Neural cell (in vitro differentiated cells): Measurements from ENCODE around the gene CEMIP. TPM values are rescaled to one million over a fixed set of nuclear protein-coding genes. Genes with fewer than 3 reads are reported as not detected.

Experiments used
- H2AFZ ChIP-seq: fragments of 200-600, 300-800 bp; sonication (generic), shearing (Covaris generic); 2 replicates; pipeline ENCODE4 v1.6.0; 2014; ENCODE audit warnings: low read depth, mild to moderate bottlenecking, antibody characterized with exemption, low read length, moderate library complexity
- H3F3A ChIP-seq: fragments of 200-600 bp; shearing (Covaris generic); 2 replicates; pipeline ENCODE4 v1.6.1; 2016; ENCODE audit warnings: mild to moderate bottlenecking, moderate library complexity, mixed read lengths, antibody characterized with exemption, low read length; ENCODE audit not compliant: insufficient read depth, poor library complexity, severe bottlenecking
- H3K27ac ChIP-seq: fragments of 200-600, 300-800 bp; sonication (generic), shearing (Covaris generic); 2 replicates; pipeline ENCODE4 v1.5.1; 2014; ENCODE audit warnings: mild to moderate bottlenecking, low read length, moderate library complexity
- H3K27me3 ChIP-seq: fragments of 300-800, 200-600 bp; sonication (generic), shearing (Covaris generic); 2 replicates; pipeline ENCODE4 v1.6.0; 2014; ENCODE audit warnings: mild to moderate bottlenecking, low read depth, low read length, moderate library complexity; ENCODE audit not compliant: insufficient read depth
- H3K36me3 ChIP-seq: fragments of 300-800, 200-600 bp; sonication (generic), shearing (Covaris generic); 2 replicates; pipeline ENCODE4 v1.5.1; 2014; ENCODE audit warnings: mild to moderate bottlenecking, antibody characterized with exemption, low read length, moderate library complexity; ENCODE audit not compliant: insufficient read depth
- H3K4me2 ChIP-seq: fragments of 300-800, 200-600 bp; sonication (generic), shearing (Covaris generic); 2 replicates; pipeline ENCODE4 v1.6.0; 2014; ENCODE audit warnings: mild to moderate bottlenecking, low read length
- H3K4me3 ChIP-seq: fragments of 300-800, 200-600 bp; sonication (generic), shearing (Covaris generic); 2 replicates; pipeline ENCODE4 v1.5.1; 2014; ENCODE audit warnings: mild to moderate bottlenecking, low read length, moderate library complexity
- H3K79me2 ChIP-seq: fragments of 200-600 bp; shearing (Covaris generic); replicated peaks from 2 replicates; pipeline ENCODE4 v1.6.0; 2014; ENCODE audit warnings: mild to moderate bottlenecking, low read length, moderate library complexity; ENCODE audit not compliant: insufficient read depth
- H3K9ac ChIP-seq: fragments of 300-800, 200-600 bp; sonication (generic), shearing (Covaris generic); 2 replicates; pipeline ENCODE4 v1.6.1; 2016; ENCODE audit warnings: mild to moderate bottlenecking, low read length, mixed read lengths
- H3K9me2 ChIP-seq: fragments of 200-600 bp; shearing (Covaris generic); 2 replicates; pipeline ENCODE4 v1.6.1; 2016; ENCODE audit warnings: mild to moderate bottlenecking, low read length, mixed read lengths; ENCODE audit not compliant: insufficient read depth
- H3K9me3 ChIP-seq: fragments of 200-600, 300-800 bp; sonication (generic), shearing (Covaris generic); 2 replicates; pipeline ENCODE4 v1.6.1; 2016; ENCODE audit warnings: mild to moderate bottlenecking, mixed run types, low read length, moderate library complexity, mixed read lengths
- H4K20me1 ChIP-seq: fragments of 200-600 bp; shearing (Covaris generic); 2 replicates; pipeline ENCODE4 v1.6.1; 2016; ENCODE audit warnings: mild to moderate bottlenecking, mixed run types; ENCODE audit not compliant: insufficient read depth
- EP300 ChIP-seq: fragments of 450-650 bp; conservative IDR thresholded peaks from 2 replicates; pipeline ENCODE4 v1.6.1; 2014; ENCODE audit warnings: antibody characterized with exemption, mild to moderate bottlenecking, moderate library complexity; ENCODE audit not compliant: poor library complexity, severe bottlenecking
- EZH2 ChIP-seq: fragments of 200-600, 300-800 bp; shearing (Covaris generic), sonication (generic); IDR thresholded peaks from 2 replicates; pipeline ENCODE4 v1.6.1; 2014; ENCODE audit warnings: antibody characterized with exemption, low read length, borderline replicate concordance, mild to moderate bottlenecking; ENCODE audit not compliant: insufficient read depth, poor library complexity, severe bottlenecking
- MXI1 ChIP-seq: fragments of 450-650 bp; conservative IDR thresholded peaks from 2 replicates; pipeline ENCODE4 v1.6.1; 2014; ENCODE audit warnings: antibody characterized with exemption, mild to moderate bottlenecking; ENCODE audit not compliant: poor library complexity, severe bottlenecking
- POLR2AphosphoS5 ChIP-seq: IDR thresholded peaks from 2 replicates; pipeline ENCODE4 v1.6.1; 2012
- RAD21 ChIP-seq: fragments of 450-650 bp; conservative IDR thresholded peaks from 2 replicates; pipeline ENCODE4 v1.6.1; 2014; ENCODE audit warnings: antibody characterized with exemption, mild to moderate bottlenecking, moderate library complexity
- SMC3 ChIP-seq: fragments of 450-650 bp; conservative IDR thresholded peaks from 2 replicates; pipeline ENCODE4 v1.6.1; 2014; ENCODE audit warnings: antibody characterized with exemption, mild to moderate bottlenecking, moderate library complexity; ENCODE audit not compliant: poor library complexity
- TAF1 ChIP-seq: IDR thresholded peaks from 2 replicates; pipeline ENCODE4 v1.6.1; 2012; ENCODE audit warnings: low read depth
- polyA plus RNA-seq: library from polyadenylated mRNA; depleted of rRNA; stranded (reverse); fragments of >200 nt; gene quantifications from 2 replicates; pipeline ENCODE4 v1.2.3, GENCODE V29; 2014
- TF ChIP-seq, protein P1 (sequence below): fragments of 450-650 bp; IDR thresholded peaks from 2 replicates; pipeline ENCODE4 v1.5.1; 2014; ENCODE audit warnings: antibody characterized with exemption, mild to moderate bottlenecking, moderate library complexity; ENCODE audit not compliant: poor library complexity, severe bottlenecking
- TF ChIP-seq, protein P2 (sequence below): IDR thresholded peaks from 2 replicates; pipeline ENCODE4 v1.6.1; 2012; ENCODE audit warnings: borderline replicate concordance

CEMIP gene
- polyA plus RNA-seq, 1 donor from 2014 or later, result 0.04 TPM

DNA sequence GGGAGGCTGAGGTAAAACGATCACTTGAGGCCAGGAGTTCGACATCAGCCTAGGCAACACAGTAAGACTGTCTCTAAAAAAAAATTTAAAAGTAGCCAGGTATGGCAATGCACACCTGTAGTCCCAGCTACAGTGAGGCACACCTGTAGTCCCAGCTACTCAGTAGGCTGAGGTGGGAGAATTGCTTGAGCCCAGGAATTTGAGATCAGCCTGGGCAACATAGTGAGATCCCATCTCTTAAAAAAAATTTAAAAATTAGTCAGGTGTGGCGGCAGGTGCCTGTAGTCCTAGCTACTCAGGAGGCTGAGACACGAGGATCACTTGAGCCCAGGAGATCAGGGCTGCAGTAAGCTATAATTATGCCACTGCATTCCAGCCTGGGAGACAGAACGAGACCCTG, 203.7 kb downstream of the CEMIP start:
- no peaks in the 10 kb centered on the region for H3K9me3 ChIP-seq
- H3K27me3 ChIP-seq, result no peaks in the 10 kb centered on the region
- no peak overlapping the region for H3K27ac ChIP-seq
- no peak overlapping the region for H3K4me3 ChIP-seq
- no peak overlapping the region for H3K4me2 ChIP-seq
- peaks cover 49% of the 10 kb centered on the region for H3K79me2 ChIP-seq
- H3K36me3 ChIP-seq, result peaks cover 3% of the 10 kb centered on the region
- H2AFZ ChIP-seq, result no peak overlapping the region
- TF ChIP-seq RAD21, result no peak
- TF ChIP-seq EZH2, result no peak
- no peak for TF ChIP-seq EP300
- TF ChIP-seq, protein P1, sequence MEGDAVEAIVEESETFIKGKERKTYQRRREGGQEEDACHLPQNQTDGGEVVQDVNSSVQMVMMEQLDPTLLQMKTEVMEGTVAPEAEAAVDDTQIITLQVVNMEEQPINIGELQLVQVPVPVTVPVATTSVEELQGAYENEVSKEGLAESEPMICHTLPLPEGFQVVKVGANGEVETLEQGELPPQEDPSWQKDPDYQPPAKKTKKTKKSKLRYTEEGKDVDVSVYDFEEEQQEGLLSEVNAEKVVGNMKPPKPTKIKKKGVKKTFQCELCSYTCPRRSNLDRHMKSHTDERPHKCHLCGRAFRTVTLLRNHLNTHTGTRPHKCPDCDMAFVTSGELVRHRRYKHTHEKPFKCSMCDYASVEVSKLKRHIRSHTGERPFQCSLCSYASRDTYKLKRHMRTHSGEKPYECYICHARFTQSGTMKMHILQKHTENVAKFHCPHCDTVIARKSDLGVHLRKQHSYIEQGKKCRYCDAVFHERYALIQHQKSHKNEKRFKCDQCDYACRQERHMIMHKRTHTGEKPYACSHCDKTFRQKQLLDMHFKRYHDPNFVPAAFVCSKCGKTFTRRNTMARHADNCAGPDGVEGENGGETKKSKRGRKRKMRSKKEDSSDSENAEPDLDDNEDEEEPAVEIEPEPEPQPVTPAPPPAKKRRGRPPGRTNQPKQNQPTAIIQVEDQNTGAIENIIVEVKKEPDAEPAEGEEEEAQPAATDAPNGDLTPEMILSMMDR, result no peak
- TF ChIP-seq SMC3, result no peak
- TF ChIP-seq, protein P2, sequence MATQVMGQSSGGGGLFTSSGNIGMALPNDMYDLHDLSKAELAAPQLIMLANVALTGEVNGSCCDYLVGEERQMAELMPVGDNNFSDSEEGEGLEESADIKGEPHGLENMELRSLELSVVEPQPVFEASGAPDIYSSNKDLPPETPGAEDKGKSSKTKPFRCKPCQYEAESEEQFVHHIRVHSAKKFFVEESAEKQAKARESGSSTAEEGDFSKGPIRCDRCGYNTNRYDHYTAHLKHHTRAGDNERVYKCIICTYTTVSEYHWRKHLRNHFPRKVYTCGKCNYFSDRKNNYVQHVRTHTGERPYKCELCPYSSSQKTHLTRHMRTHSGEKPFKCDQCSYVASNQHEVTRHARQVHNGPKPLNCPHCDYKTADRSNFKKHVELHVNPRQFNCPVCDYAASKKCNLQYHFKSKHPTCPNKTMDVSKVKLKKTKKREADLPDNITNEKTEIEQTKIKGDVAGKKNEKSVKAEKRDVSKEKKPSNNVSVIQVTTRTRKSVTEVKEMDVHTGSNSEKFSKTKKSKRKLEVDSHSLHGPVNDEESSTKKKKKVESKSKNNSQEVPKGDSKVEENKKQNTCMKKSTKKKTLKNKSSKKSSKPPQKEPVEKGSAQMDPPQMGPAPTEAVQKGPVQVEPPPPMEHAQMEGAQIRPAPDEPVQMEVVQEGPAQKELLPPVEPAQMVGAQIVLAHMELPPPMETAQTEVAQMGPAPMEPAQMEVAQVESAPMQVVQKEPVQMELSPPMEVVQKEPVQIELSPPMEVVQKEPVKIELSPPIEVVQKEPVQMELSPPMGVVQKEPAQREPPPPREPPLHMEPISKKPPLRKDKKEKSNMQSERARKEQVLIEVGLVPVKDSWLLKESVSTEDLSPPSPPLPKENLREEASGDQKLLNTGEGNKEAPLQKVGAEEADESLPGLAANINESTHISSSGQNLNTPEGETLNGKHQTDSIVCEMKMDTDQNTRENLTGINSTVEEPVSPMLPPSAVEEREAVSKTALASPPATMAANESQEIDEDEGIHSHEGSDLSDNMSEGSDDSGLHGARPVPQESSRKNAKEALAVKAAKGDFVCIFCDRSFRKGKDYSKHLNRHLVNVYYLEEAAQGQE, result no peak
- TF ChIP-seq MXI1, result no peak
- TF ChIP-seq POLR2AphosphoS5, result no peak
- TF ChIP-seq TAF1, result no peak
- H3K9me2 ChIP-seq, result no peaks in the 10 kb centered on the region
- H3F3A ChIP-seq, result no peaks in the 10 kb centered on the region
- H4K20me1 ChIP-seq, result no peaks in the 10 kb centered on the region
- H3K9ac ChIP-seq, result no peak overlapping the region

DNA sequence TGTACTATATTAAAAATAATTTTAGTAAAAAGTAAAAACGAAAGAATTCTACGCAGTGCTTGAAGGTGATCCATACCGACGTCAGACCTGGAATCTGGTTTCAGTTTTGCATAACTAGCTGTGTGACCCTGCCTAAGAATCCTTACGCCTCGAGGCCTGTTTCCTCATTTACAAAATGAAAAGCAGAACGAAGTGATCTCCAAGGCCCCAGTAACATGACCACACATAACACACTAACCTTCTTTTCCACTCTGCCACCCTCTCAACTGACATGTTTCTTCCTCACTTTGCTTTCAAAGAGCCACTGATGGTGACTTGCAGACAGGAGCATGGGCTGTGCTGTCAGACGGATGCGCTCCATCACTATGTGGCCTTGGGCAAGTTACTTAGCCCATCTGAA, 205.7 kb downstream of the CEMIP start:
- peaks cover 3% of the 10 kb centered on the region for H3K36me3 ChIP-seq
- peaks cover 63% of the 10 kb centered on the region for H3K79me2 ChIP-seq
- TF ChIP-seq POLR2AphosphoS5, result no peak
- no peaks in the 10 kb centered on the region for H4K20me1 ChIP-seq
- no peak overlapping the region for H3K4me2 ChIP-seq
- H3K27ac ChIP-seq, result no peak overlapping the region
- no peaks in the 10 kb centered on the region for H3K27me3 ChIP-seq
- no peaks in the 10 kb centered on the region for H3K9me3 ChIP-seq
- no peaks in the 10 kb centered on the region for H3K9me2 ChIP-seq
- no peak overlapping the region for H2AFZ ChIP-seq
- no peak overlapping the region for H3K4me3 ChIP-seq
- H3F3A ChIP-seq, result no peaks in the 10 kb centered on the region
- no peak overlapping the region for H3K9ac ChIP-seq

DNA sequence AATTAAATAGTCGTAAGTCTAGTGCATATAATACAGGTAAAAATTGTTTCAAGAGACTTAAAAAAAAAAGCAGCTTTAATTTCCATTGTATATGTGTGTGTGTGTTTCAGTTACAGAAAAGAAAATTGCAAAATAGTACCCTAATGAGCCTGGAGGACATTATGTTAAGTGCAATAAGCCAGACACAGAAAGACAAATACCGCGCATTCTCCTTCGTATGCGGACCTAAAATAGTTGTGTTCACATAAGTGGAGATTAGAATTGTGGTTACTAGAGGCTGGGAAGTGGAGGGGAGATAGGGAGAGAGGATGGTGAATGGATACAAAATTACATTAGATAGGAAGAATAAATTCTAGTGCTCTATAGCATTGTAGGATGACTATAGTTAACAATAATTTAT, 206.8 kb downstream of the CEMIP start:
- H3K9me2 ChIP-seq, result no peaks in the 10 kb centered on the region
- H3K9me3 ChIP-seq, result no peaks in the 10 kb centered on the region
- H3K27me3 ChIP-seq, result no peaks in the 10 kb centered on the region
- no peaks in the 10 kb centered on the region for H3F3A ChIP-seq
- H3K4me3 ChIP-seq, result no peak overlapping the region
- no peak overlapping the region for H3K9ac ChIP-seq
- no peak overlapping the region for H2AFZ ChIP-seq
- no peaks in the 10 kb centered on the region for H3K36me3 ChIP-seq
- no peak overlapping the region for H3K27ac ChIP-seq
- H4K20me1 ChIP-seq, result no peaks in the 10 kb centered on the region
- TF ChIP-seq EP300, result no peak
- TF ChIP-seq, protein P2, result no peak
- TF ChIP-seq MXI1, result no peak
- H3K4me2 ChIP-seq, result no peak overlapping the region
- peaks cover 63% of the 10 kb centered on the region for H3K79me2 ChIP-seq
